Mesodermal cell (in vitro differentiated cells): Measurements from ENCODE around the gene TIGD7.
A peak's percentile ranks its signal among the peaks of the same experiment; 100 is the strongest.
"Not testable (repeated sequence)": the region's sequence is repeated elsewhere in the genome, so short reads cannot be mapped to it uniquely, and the experiment has no call there.

ENCODE experiments used
- H3K27ac ChIP-seq: 2 replicates; pipeline ENCODE4 v1.7.0; 2013; ENCODE audit warnings: mild to moderate bottlenecking, low read depth, low read length, moderate library complexity; ENCODE audit not compliant: severe bottlenecking
- H3K36me3 ChIP-seq: 2 replicates; pipeline ENCODE4 v1.7.1; 2013; ENCODE audit warnings: mild to moderate bottlenecking, low read length, moderate library complexity; ENCODE audit not compliant: control insufficient read depth, insufficient read depth
- H3K4me1 ChIP-seq: one replicate; pipeline ENCODE4 v1.7.1; 2013; ENCODE audit warnings: mild to moderate bottlenecking, low read length; ENCODE audit not compliant: insufficient read depth, control insufficient read depth, poor library complexity, severe bottlenecking
- H3K4me3 ChIP-seq: 2 replicates; pipeline ENCODE4 v1.7.0; 2013; ENCODE audit warnings: low read length, control low read depth, mild to moderate bottlenecking; ENCODE audit not compliant: insufficient read depth, poor library complexity, severe bottlenecking; ENCODE audit errors: extremely low read depth
- H3K9me3 ChIP-seq: 2 replicates; pipeline ENCODE4 v1.7.1; 2013; ENCODE audit warnings: mild to moderate bottlenecking, low read length, moderate library complexity; ENCODE audit not compliant: control insufficient read depth
- WGBS, 2 experiments: methylation state at CpG; one replicate each; pipeline ENCODE4 v1.1.5; 2013; ENCODE audit warnings: missing lambda C conversion rate in 2 of 2; ENCODE audit not compliant: insufficient coverage in 2 of 2; 5-methylcytosine and 5-hydroxymethylcytosine counted together

TIGD7 gene

GRCh38 chr16:3282103-3282729, 23.0 kb downstream of the TIGD7 start:
- WGBS, 2 experiments: 2 to 19% methylated on average over 20 to 22 of the region's 29 CpGs
- Histone ChIP-seq H3K27ac (peak overlapping the region; percentile 100), H3K4me3 (peak overlapping the region; percentile 90), H3K9me3 (peaks cover 12% of the 10 kb centered on the region), H3K4me1 (peaks cover 4% of the 10 kb centered on the region), H3K36me3 (peaks cover 25% of the 10 kb centered on the region)

- Histone ChIP-seq H3K4me1 (peaks cover 4% of the 10 kb centered on the region), H3K9me3 (peaks cover 10% of the 10 kb centered on the region), H3K36me3 (peaks cover 16% of the 10 kb centered on the region), H3K27ac (no peak overlapping the region), H3K4me3 (no peak overlapping the region)
- WGBS, 2 experiments: 92 to 97% methylated on average over 4 to 5 of the region's 6 CpGs
Observed at GRCh38 chr16:3281222-3281820, 23.9 kb downstream of the TIGD7 start.

GRCh38 chr16:3276679-3277078, 28.6 kb downstream of the TIGD7 start:
- H3K4me3 ChIP-seq: no peak overlapping the region
- no peaks in the 10 kb centered on the region for H3K36me3 ChIP-seq
- no peaks in the 10 kb centered on the region for H3K9me3 ChIP-seq
- H3K4me1 ChIP-seq: no peaks in the 10 kb centered on the region
- 49 to 63% methylated on average over 2 to 4 of the region's 5 CpGs for WGBS, 2 experiments
- no peak overlapping the region for H3K27ac ChIP-seq

GRCh38 chr16:3274947-3275346, 30.3 kb downstream of the TIGD7 start:
- no peaks in the 10 kb centered on the region for H3K4me1 ChIP-seq
- no peaks in the 10 kb centered on the region for H3K9me3 ChIP-seq
- H3K36me3 ChIP-seq: no peaks in the 10 kb centered on the region
- H3K4me3 ChIP-seq: no peak overlapping the region
- no peak overlapping the region for H3K27ac ChIP-seq

GRCh38 chr16:3274490-3274889, 30.7 kb downstream of the TIGD7 start:
- 56 to 62% methylated on average over 2 to 3 of the region's 4 CpGs for WGBS, 2 experiments
- H3K27ac ChIP-seq: no peak overlapping the region
- no peaks in the 10 kb centered on the region for H3K36me3 ChIP-seq
- H3K4me1 ChIP-seq: no peaks in the 10 kb centered on the region
- H3K4me3 ChIP-seq: no peak overlapping the region
- H3K9me3 ChIP-seq: no peaks in the 10 kb centered on the region

- WGBS, 2 experiments: 60 to 90% methylated on average over 1 to 2 of the region's 22 CpGs
- not testable (repeated sequence) for H3K27ac ChIP-seq, H3K4me1 ChIP-seq, H3K9me3 ChIP-seq, H3K4me3 ChIP-seq, H3K36me3 ChIP-seq
Observed at GRCh38 chr16:3271281-3271680, 33.9 kb downstream of the TIGD7 start.

- not testable (repeated sequence) for H3K36me3 ChIP-seq, H3K4me3 ChIP-seq, H3K9me3 ChIP-seq, H3K27ac ChIP-seq, H3K4me1 ChIP-seq
- WGBS, 2 experiments: no CpG with 5 or more reads among the region's 5 CpGs
Observed at GRCh38 chr16:3270718-3271117, 34.5 kb downstream of the TIGD7 start.

GRCh38 chr16:3268294-3268693, 36.9 kb downstream of the TIGD7 start:
- 70 to 86% methylated on average over 1 of the region's 1 CpG for WGBS, 2 experiments
- no peaks in the 10 kb centered on the region for H3K4me1 ChIP-seq
- no peaks in the 10 kb centered on the region for H3K36me3 ChIP-seq
- no peak overlapping the region for H3K27ac ChIP-seq
- no peak overlapping the region for H3K4me3 ChIP-seq
- H3K9me3 ChIP-seq: peaks cover 5% of the 10 kb centered on the region

- Histone ChIP-seq H3K4me3 (no peak overlapping the region), H3K27ac (no peak overlapping the region), H3K9me3 (peaks cover 5% of the 10 kb centered on the region), H3K36me3 (no peaks in the 10 kb centered on the region), H3K4me1 (no peaks in the 10 kb centered on the region)
- WGBS, 2 experiments: 69 to 100% methylated on average over 1 to 4 of the region's 5 CpGs
Observed at GRCh38 chr16:3266873-3267537, 38.2 kb downstream of the TIGD7 start.

- H3K4me1 ChIP-seq: no peaks in the 10 kb centered on the region
- peak overlapping the region; percentile 56 for H3K4me3 ChIP-seq
- H3K27ac ChIP-seq: peak overlapping the region; percentile 62
- no peaks in the 10 kb centered on the region for H3K36me3 ChIP-seq
- WGBS, 2 experiments: 10 to 16% methylated on average over 65 to 74 of the region's 77 CpGs
- peaks cover 5% of the 10 kb centered on the region for H3K9me3 ChIP-seq
Observed at GRCh38 chr16:3264137-3265036, 40.8 kb downstream of the TIGD7 start.
